Measurements from ENCODE around the gene TBC1D21.

- TF ChIP-seq EZH2 (IDR thresholded peaks at IDR 0.05; ENCODE audit: borderline replicate concordance, low read depth, low read length, poor library complexity, severe bottlenecking) = no peak
- TF ChIP-seq CTCF (conservative IDR thresholded peaks at IDR 0.05; ENCODE audit: low read depth, low read length) = no peak
Observed at GRCh38 chr15:73873456-73873855, at the start of gene TBC1D21.

Data from A673 (cell line).